ENCODE measurements around the gene TAF5L. TPM values are rescaled to one million over a fixed set of nuclear protein-coding genes. Genes with fewer than 3 reads are reported as not detected.

Gene TAF5L
- polyA plus RNA-seq, 1 donor = 17.5 TPM

DNA sequence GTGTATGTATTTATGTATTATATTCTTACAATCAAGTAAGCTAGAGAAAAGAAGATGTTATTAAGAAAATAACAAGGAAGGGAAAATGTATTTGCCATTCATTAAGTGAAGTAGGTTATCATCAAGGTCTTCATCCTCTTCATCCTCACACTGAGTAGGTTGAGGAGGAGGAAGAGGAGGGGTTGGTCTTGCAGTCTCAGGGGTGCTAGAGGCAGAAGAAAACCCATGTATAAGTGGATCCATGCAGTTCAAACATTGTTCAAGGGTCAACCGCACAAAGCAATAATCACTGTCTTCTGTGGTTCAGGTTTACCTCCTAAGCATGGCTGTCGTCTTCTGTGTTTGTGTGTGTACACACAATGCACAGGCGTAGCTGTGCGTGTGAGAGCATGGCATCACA is 17.0 kb upstream of the TAF5L start:
- Histone ChIP-seq H3K4me3 (ENCODE audit: low read length) (no peak overlapping the region), H3K27ac (ENCODE audit: low read length) (no peak overlapping the region), H3K36me3 (ENCODE audit: control insufficient read depth, insufficient read depth, low read length) (peaks cover 53% of the 10 kb centered on the region), H3K27me3 (ENCODE audit: control insufficient read depth, insufficient read depth, low read length) (no peaks in the 10 kb centered on the region), H3K9me3 (ENCODE audit: control insufficient read depth, low read depth, low read length) (no peaks in the 10 kb centered on the region), H3K4me1 (ENCODE audit: control insufficient read depth, insufficient read depth, low read length) (no peaks in the 10 kb centered on the region)
- DNase-seq = no peak
- WGBS (ENCODE audit: insufficient coverage, low lambda C conversion rate) = no CpG with 5 or more reads among the region's 4 CpGs

GRCh38 chr1:229642376-229642775 is 16.5 kb upstream of the TAF5L start:
- DNase-seq = no peak
- no peaks in the 10 kb centered on the region for H3K4me1 ChIP-seq (ENCODE audit: control insufficient read depth, insufficient read depth, low read length)
- H3K9me3 ChIP-seq (ENCODE audit: control insufficient read depth, low read depth, low read length) = no peaks in the 10 kb centered on the region
- H3K4me3 ChIP-seq (ENCODE audit: low read length) = no peak overlapping the region
- WGBS (ENCODE audit: insufficient coverage, low lambda C conversion rate) = 56% methylated on average over 1 of the region's 5 CpGs
- peaks cover 53% of the 10 kb centered on the region for H3K36me3 ChIP-seq (ENCODE audit: control insufficient read depth, insufficient read depth, low read length)
- H3K27me3 ChIP-seq (ENCODE audit: control insufficient read depth, insufficient read depth, low read length) = no peaks in the 10 kb centered on the region
- H3K27ac ChIP-seq (ENCODE audit: low read length) = no peak overlapping the region

DNA sequence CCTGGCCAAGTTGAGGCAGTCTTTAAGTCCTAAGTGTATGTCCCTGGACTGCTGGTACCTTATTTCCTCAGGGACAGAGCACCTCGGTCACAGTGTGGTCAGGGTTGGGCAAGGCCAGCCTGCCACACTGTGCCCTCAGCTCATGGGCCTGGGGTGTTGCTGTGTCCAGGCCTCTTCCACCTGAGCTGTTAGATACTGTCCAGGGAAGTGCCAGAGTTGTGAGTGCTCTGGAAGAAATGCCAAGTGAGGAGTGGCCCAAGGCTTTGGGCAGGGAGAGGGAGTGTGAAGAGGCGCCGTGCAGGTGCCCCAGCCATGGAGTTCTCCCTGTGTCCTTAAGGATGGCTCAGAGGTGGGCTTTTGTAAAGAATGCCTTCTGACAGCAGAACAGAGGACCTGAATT is 15.4 kb upstream of the TAF5L start:
- H3K27ac ChIP-seq (ENCODE audit: low read length) = no peak overlapping the region
- H3K4me1 ChIP-seq (ENCODE audit: control insufficient read depth, insufficient read depth, low read length) = no peaks in the 10 kb centered on the region
- no peaks in the 10 kb centered on the region for H3K27me3 ChIP-seq (ENCODE audit: control insufficient read depth, insufficient read depth, low read length)
- H3K36me3 ChIP-seq (ENCODE audit: control insufficient read depth, insufficient read depth, low read length) = peaks cover 54% of the 10 kb centered on the region
- no peak for DNase-seq
- H3K4me3 ChIP-seq (ENCODE audit: low read length) = no peak overlapping the region
- no CpG with 5 or more reads among the region's 3 CpGs for WGBS (ENCODE audit: insufficient coverage, low lambda C conversion rate)
- H3K9me3 ChIP-seq (ENCODE audit: control insufficient read depth, low read depth, low read length) = no peaks in the 10 kb centered on the region

GRCh38 chr1:229640455-229640854 is 14.5 kb upstream of the TAF5L start:
- H3K4me3 ChIP-seq (ENCODE audit: low read length) = no peak overlapping the region
- H3K27ac ChIP-seq (ENCODE audit: low read length) = no peak overlapping the region
- DNase-seq = no peak
- H3K4me1 ChIP-seq (ENCODE audit: control insufficient read depth, insufficient read depth, low read length) = no peaks in the 10 kb centered on the region
- no peaks in the 10 kb centered on the region for H3K27me3 ChIP-seq (ENCODE audit: control insufficient read depth, insufficient read depth, low read length)
- H3K36me3 ChIP-seq (ENCODE audit: control insufficient read depth, insufficient read depth, low read length) = peaks cover 54% of the 10 kb centered on the region
- no CpG with 5 or more reads among the region's 12 CpGs for WGBS (ENCODE audit: insufficient coverage, low lambda C conversion rate)
- H3K9me3 ChIP-seq (ENCODE audit: control insufficient read depth, low read depth, low read length) = no peaks in the 10 kb centered on the region

- Histone ChIP-seq H3K27me3 (ENCODE audit: control insufficient read depth, insufficient read depth, low read length) (no peaks in the 10 kb centered on the region), H3K4me1 (ENCODE audit: control insufficient read depth, insufficient read depth, low read length) (no peaks in the 10 kb centered on the region), H3K4me3 (ENCODE audit: low read length) (no peak overlapping the region), H3K9me3 (ENCODE audit: control insufficient read depth, low read depth, low read length) (no peaks in the 10 kb centered on the region), H3K36me3 (ENCODE audit: control insufficient read depth, insufficient read depth, low read length) (peaks cover 47% of the 10 kb centered on the region), H3K27ac (ENCODE audit: low read length) (no peak overlapping the region)
- WGBS (ENCODE audit: insufficient coverage, low lambda C conversion rate) = 60% methylated on average over 1 of the region's 12 CpGs
- DNase-seq = no peak
These were observed 11.8 kb upstream of the TAF5L start for GRCh38 chr1:229637746-229638145.

DNA sequence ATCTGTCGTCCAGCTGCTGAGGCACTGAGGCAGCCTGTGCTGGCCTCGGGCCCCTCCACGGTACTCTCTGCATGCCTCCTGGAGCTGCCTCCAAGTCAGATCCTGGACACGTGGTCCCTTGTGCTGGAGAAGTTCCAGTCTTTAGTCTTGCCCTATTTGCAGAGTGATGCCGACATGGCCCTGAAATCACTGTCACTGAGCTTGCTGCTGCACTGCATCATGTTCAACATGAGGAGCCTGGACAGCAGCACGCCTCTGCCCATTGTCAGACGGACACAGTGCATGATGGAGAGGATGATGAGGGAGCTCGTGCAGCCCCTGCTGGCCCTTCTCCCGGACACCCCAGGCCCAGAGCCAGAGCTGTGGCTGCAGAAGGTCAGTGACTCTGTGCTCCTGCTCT is 10.1 kb upstream of the TAF5L start:
- no peak overlapping the region for H3K4me3 ChIP-seq (ENCODE audit: low read length)
- WGBS (ENCODE audit: insufficient coverage, low lambda C conversion rate) = no CpG with 5 or more reads among the region's 9 CpGs
- no peak for DNase-seq
- no peaks in the 10 kb centered on the region for H3K9me3 ChIP-seq (ENCODE audit: control insufficient read depth, low read depth, low read length)
- H3K27me3 ChIP-seq (ENCODE audit: control insufficient read depth, insufficient read depth, low read length) = no peaks in the 10 kb centered on the region
- peaks cover 48% of the 10 kb centered on the region for H3K36me3 ChIP-seq (ENCODE audit: control insufficient read depth, insufficient read depth, low read length)
- H3K27ac ChIP-seq (ENCODE audit: low read length) = no peak overlapping the region
- H3K4me1 ChIP-seq (ENCODE audit: control insufficient read depth, insufficient read depth, low read length) = no peaks in the 10 kb centered on the region

- no peaks in the 10 kb centered on the region for H3K27me3 ChIP-seq (ENCODE audit: control insufficient read depth, insufficient read depth, low read length)
- H3K36me3 ChIP-seq (ENCODE audit: control insufficient read depth, insufficient read depth, low read length) = peaks cover 28% of the 10 kb centered on the region
- 100% methylated on average over 2 of the region's 6 CpGs for WGBS (ENCODE audit: insufficient coverage, low lambda C conversion rate)
These were observed 6.0 kb upstream of the TAF5L start for GRCh38 chr1:229631966-229632365.

GRCh38 chr1:229631148-229631547 is 5.2 kb upstream of the TAF5L start:
- WGBS (ENCODE audit: insufficient coverage, low lambda C conversion rate) = 83% methylated on average over 1 of the region's 3 CpGs
- Histone ChIP-seq H3K4me1 (ENCODE audit: control insufficient read depth, insufficient read depth, low read length) (peaks cover 4% of the 10 kb centered on the region), H3K27ac (ENCODE audit: low read length) (no peak overlapping the region), H3K4me3 (ENCODE audit: low read length) (no peak overlapping the region), H3K9me3 (ENCODE audit: control insufficient read depth, low read depth, low read length) (no peaks in the 10 kb centered on the region), H3K36me3 (ENCODE audit: control insufficient read depth, insufficient read depth, low read length) (peaks cover 19% of the 10 kb centered on the region), H3K27me3 (ENCODE audit: control insufficient read depth, insufficient read depth, low read length) (no peaks in the 10 kb centered on the region)
- DNase-seq = no peak

More at GRCh38 chr1:229631966-229632365, 6.0 kb upstream of the TAF5L start:
- Histone ChIP-seq H3K27ac (ENCODE audit: low read length) (no peak overlapping the region), H3K4me3 (ENCODE audit: low read length) (no peak overlapping the region), H3K9me3 (ENCODE audit: control insufficient read depth, low read depth, low read length) (no peaks in the 10 kb centered on the region), H3K4me1 (ENCODE audit: control insufficient read depth, insufficient read depth, low read length) (peaks cover 4% of the 10 kb centered on the region)
- no peak for DNase-seq

DNA sequence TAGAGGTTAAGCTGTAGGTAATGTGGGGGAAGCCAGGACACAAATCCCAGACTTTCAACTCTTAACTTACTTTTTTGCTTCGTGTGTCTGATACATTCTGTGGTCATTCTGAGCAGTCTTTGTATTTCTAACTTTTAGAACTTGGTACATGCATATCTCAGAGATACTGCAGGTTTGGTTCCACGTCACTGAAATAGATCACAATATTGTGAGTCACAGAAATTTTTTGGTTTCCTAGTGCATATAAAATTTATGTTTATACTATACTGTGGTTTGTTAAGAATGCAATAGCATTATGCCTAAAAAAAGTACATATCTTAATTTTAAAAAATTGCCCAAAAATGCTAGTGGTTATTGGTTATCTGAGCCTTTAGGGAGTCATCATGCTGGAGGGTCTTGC is 3.3 kb upstream of the TAF5L start:
- Histone ChIP-seq H3K27me3 (ENCODE audit: control insufficient read depth, insufficient read depth, low read length) (no peaks in the 10 kb centered on the region), H3K27ac (ENCODE audit: low read length) (no peak overlapping the region), H3K4me3 (ENCODE audit: low read length) (no peak overlapping the region), H3K4me1 (ENCODE audit: control insufficient read depth, insufficient read depth, low read length) (peaks cover 8% of the 10 kb centered on the region), H3K36me3 (ENCODE audit: control insufficient read depth, insufficient read depth, low read length) (peaks cover 5% of the 10 kb centered on the region), H3K9me3 (ENCODE audit: control insufficient read depth, low read depth, low read length) (no peaks in the 10 kb centered on the region)
- no peak for DNase-seq
- WGBS (ENCODE audit: insufficient coverage, low lambda C conversion rate) = 80% methylated on average over 1 of the region's 2 CpGs

- WGBS (ENCODE audit: insufficient coverage, low lambda C conversion rate) = 13% methylated on average over 3 of the region's 4 CpGs
- no peak for DNase-seq
- Histone ChIP-seq H3K4me1 (ENCODE audit: control insufficient read depth, insufficient read depth, low read length) (peaks cover 9% of the 10 kb centered on the region), H3K27ac (ENCODE audit: low read length) (no peak overlapping the region), H3K36me3 (ENCODE audit: control insufficient read depth, insufficient read depth, low read length) (no peaks in the 10 kb centered on the region), H3K4me3 (ENCODE audit: low read length) (peak overlapping the region; percentile 86), H3K27me3 (ENCODE audit: control insufficient read depth, insufficient read depth, low read length) (no peaks in the 10 kb centered on the region), H3K9me3 (ENCODE audit: control insufficient read depth, low read depth, low read length) (no peaks in the 10 kb centered on the region)
These were observed 1.1 kb upstream of the TAF5L start for GRCh38 chr1:229627003-229627402.

- H3K4me1 ChIP-seq (ENCODE audit: control insufficient read depth, insufficient read depth, low read length) = peaks cover 9% of the 10 kb centered on the region
These were observed 629 bp downstream of the TAF5L start for GRCh38 chr1:229625071-229625914.

More at GRCh38 chr1:229625071-229625914, 629 bp downstream of the TAF5L start:
- H3K4me3 ChIP-seq (ENCODE audit: low read length) = peak overlapping the region; percentile 68
- DNase-seq = peak; percentile 37 to 75
- H3K27ac ChIP-seq (ENCODE audit: low read length) = peak overlapping the region; percentile 34
- no CpG with 5 or more reads among the region's 86 CpGs for WGBS (ENCODE audit: insufficient coverage, low lambda C conversion rate)
- H3K36me3 ChIP-seq (ENCODE audit: control insufficient read depth, insufficient read depth, low read length) = no peaks in the 10 kb centered on the region
- H3K9me3 ChIP-seq (ENCODE audit: control insufficient read depth, low read depth, low read length) = no peaks in the 10 kb centered on the region
- no peaks in the 10 kb centered on the region for H3K27me3 ChIP-seq (ENCODE audit: control insufficient read depth, insufficient read depth, low read length)

Measured in large intestine (tissue), 3 donors.